Measurements from ENCODE around the gene PRR23A. TPM values are rescaled to one million over a fixed set of nuclear protein-coding genes. Genes with fewer than 3 reads are reported as not detected.

The PRR23A gene
- total RNA-seq, 3 donors from 2014 or later (not counting 1 experiment from before 2014, with no cell fraction given): not detected

DNA sequence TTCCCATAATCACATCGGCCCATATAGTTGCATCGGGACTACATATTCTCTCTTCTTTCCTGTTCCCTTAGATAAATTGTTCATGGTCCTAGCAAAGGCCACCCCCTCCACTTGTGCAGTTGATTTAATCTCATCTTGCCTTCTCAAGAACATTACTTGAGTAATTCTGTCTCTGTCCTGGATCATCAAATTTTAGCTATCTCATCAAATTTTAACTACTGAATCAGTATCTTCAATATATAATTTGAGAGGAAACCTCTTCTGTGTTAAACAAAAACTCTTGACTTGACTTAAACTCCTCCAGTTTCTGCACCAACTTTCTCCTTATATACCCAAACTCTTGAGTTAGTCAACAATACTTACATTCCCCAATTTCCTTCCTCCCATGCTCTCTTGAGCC lies 18.9 kb upstream of the PRR23A start:
- 93% methylated on average over 2 of the region's 2 CpGs for WGBS (ENCODE audit: insufficient coverage)
- no peaks in the 10 kb centered on the region for H3K36me3 ChIP-seq (ENCODE audit: control insufficient read depth, insufficient read depth, low read length)
- H3K27ac ChIP-seq (ENCODE audit: low read length): no peak overlapping the region
- no peaks in the 10 kb centered on the region for H3K36me3 Mint-ChIP-seq
- no peaks in the 10 kb centered on the region for H3K9me3 ChIP-seq (ENCODE audit: control insufficient read depth, insufficient read depth, low read length)
- no peaks in the 10 kb centered on the region for H3K27me3 ChIP-seq (ENCODE audit: control insufficient read depth, insufficient read depth, low read length)
- H3K27me3 Mint-ChIP-seq (ENCODE audit: low read depth in 2 of 2): no peaks in the 10 kb centered on the region
- intact Hi-C loops (cut with micrococcal nuclease): no loop called here
- H3K4me1 Mint-ChIP-seq: no peaks in the 10 kb centered on the region
- no peak for DNase-seq
- H3K4me1 ChIP-seq (ENCODE audit: control insufficient read depth, insufficient read depth, low read length): no peaks in the 10 kb centered on the region
- peaks cover 3 to 5% of the 10 kb centered on the region in 2 donors for H3K9me3 Mint-ChIP-seq
- no peak for ATAC-seq
- H3K4me3 Mint-ChIP-seq: no peak overlapping the region
- H3K27ac Mint-ChIP-seq: no peak overlapping the region
- TF ChIP-seq, protein P1, sequence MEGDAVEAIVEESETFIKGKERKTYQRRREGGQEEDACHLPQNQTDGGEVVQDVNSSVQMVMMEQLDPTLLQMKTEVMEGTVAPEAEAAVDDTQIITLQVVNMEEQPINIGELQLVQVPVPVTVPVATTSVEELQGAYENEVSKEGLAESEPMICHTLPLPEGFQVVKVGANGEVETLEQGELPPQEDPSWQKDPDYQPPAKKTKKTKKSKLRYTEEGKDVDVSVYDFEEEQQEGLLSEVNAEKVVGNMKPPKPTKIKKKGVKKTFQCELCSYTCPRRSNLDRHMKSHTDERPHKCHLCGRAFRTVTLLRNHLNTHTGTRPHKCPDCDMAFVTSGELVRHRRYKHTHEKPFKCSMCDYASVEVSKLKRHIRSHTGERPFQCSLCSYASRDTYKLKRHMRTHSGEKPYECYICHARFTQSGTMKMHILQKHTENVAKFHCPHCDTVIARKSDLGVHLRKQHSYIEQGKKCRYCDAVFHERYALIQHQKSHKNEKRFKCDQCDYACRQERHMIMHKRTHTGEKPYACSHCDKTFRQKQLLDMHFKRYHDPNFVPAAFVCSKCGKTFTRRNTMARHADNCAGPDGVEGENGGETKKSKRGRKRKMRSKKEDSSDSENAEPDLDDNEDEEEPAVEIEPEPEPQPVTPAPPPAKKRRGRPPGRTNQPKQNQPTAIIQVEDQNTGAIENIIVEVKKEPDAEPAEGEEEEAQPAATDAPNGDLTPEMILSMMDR (IDR thresholded peaks at IDR 0.05): no peak
- no peak overlapping the region for H3K4me3 ChIP-seq (ENCODE audit: low read length)

DNA sequence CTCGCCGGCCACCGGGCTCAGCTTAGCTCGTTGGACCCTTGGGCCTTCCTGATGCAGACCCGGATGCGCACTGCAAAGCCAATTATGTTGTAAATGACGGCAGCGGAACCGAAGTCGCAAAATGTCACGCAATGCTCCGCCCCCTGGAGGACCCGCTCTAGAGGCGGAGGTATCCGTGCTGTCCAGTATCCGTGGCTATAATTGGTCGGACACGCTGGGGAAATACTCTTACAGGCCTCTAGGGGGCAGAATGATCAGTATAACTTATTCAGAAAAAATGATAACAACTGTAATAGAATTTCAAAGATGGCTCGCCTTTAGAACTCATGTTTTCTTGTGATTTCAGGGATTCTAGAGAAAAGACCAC lies 14.8 kb upstream of the PRR23A start, which contains the start of gene PRR23B:
TSS of gene PRR23B (minus strand) at position 59 of the 367 bp plus-strand sequence. CDS start 265 bp downstream, outside the sequence.
- H3K27ac ChIP-seq (ENCODE audit: low read length): no peak within 1 kb of the TSS
- 74% methylated on average over 17 of the region's 19 CpGs for WGBS (ENCODE audit: insufficient coverage)

DNA sequence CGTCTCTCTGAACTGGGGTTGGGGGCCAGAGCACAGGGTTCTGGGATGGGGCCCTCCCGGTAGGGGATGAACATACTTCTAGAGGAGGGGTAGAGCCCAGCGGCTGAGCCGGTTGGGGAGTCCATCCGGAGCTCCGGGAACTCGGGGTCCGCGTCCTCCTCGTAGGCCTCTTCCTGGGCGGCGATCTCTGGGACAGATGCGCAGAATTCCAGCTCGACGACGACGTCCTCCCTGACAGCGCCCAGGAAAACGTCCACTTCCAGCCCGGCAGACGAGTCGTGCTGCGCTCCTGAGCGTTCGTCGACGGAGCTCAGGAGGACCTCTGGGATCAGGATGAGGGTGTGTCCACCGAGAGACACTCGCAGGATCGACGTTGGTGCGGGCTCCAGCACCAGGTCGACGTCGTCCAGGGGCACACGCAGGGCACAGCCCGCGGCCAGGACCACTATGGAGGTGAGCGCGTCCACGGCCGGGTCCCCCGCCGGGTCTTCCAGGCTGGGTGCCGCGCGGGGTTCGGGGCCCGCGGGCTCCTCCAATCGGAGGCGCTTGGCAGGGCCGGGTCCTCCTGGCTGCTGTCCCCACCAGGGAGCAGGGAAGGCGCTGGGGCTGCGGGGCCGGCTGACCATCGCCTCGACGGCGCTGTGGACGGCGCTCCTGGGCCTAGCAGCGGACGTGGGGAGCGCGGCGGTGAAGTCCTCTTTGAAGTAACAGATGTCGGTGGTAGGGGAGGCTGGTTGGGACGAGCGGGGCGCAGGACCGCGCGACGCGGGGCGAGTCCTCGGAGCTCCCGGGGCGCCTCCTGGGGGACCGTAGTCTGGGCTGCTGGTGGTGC lies 14.2 kb upstream of the PRR23A start:
- TF ChIP-seq, protein P1 (IDR thresholded peaks at IDR 0.05): no peak
- DNase-seq: no peak
- no peaks in the 10 kb centered on the region for H3K4me1 Mint-ChIP-seq

More for the DNA sequence above, 14.8 kb upstream of the PRR23A start, which contains the start of gene PRR23B:
- no peak within 1 kb of the TSS for H3K4me3 Mint-ChIP-seq
- no peaks in the 10 kb centered on the region for H3K36me3 Mint-ChIP-seq
- no peaks in the 10 kb centered on the region for H3K27me3 ChIP-seq (ENCODE audit: control insufficient read depth, insufficient read depth, low read length)
- H3K27ac Mint-ChIP-seq: no peak within 1 kb of the TSS
- no peaks in the 10 kb centered on the region for H3K9me3 ChIP-seq (ENCODE audit: control insufficient read depth, insufficient read depth, low read length)
- peaks cover 0 to 8% of the 10 kb centered on the region in 2 donors for H3K27me3 Mint-ChIP-seq (ENCODE audit: low read depth in 2 of 2)
- H3K4me1 Mint-ChIP-seq: no peaks in the 10 kb centered on the region
- TF ChIP-seq, protein P1 (IDR thresholded peaks at IDR 0.05): no peak
- ATAC-seq (no peak), DNase-seq (no peak)
- H3K36me3 ChIP-seq (ENCODE audit: control insufficient read depth, insufficient read depth, low read length): no peaks in the 10 kb centered on the region
- peaks cover 4% of the 10 kb centered on the region in 2 donors for H3K9me3 Mint-ChIP-seq
- no peaks in the 10 kb centered on the region for H3K4me1 ChIP-seq (ENCODE audit: control insufficient read depth, insufficient read depth, low read length)
- intact Hi-C loops (cut with micrococcal nuclease): no loop called here
- no peak within 1 kb of the TSS for H3K4me3 ChIP-seq (ENCODE audit: low read length)

More for the DNA sequence above, 14.2 kb upstream of the PRR23A start:
- no peaks in the 10 kb centered on the region for H3K36me3 Mint-ChIP-seq
- H3K27ac ChIP-seq (ENCODE audit: low read length): no peak overlapping the region
- peaks cover 0 to 8% of the 10 kb centered on the region in 2 donors for H3K27me3 Mint-ChIP-seq (ENCODE audit: low read depth in 2 of 2)
- ATAC-seq: no peak
- no peak overlapping the region for H3K4me3 ChIP-seq (ENCODE audit: low read length)
- no peak overlapping the region for H3K4me3 Mint-ChIP-seq
- H3K9me3 Mint-ChIP-seq: peaks cover 4% of the 10 kb centered on the region in 2 donors
- H3K27me3 ChIP-seq (ENCODE audit: control insufficient read depth, insufficient read depth, low read length): no peaks in the 10 kb centered on the region
- intact Hi-C loops (cut with micrococcal nuclease): no loop called here
- H3K9me3 ChIP-seq (ENCODE audit: control insufficient read depth, insufficient read depth, low read length): no peaks in the 10 kb centered on the region
- H3K27ac Mint-ChIP-seq: no peak overlapping the region
- no peaks in the 10 kb centered on the region for H3K4me1 ChIP-seq (ENCODE audit: control insufficient read depth, insufficient read depth, low read length)
- WGBS (ENCODE audit: insufficient coverage): 68% methylated on average over 81 of the region's 81 CpGs
- no peaks in the 10 kb centered on the region for H3K36me3 ChIP-seq (ENCODE audit: control insufficient read depth, insufficient read depth, low read length)
